PC-3 (cell line): ENCODE results near the gene PBX3.

ENCODE experiments used
- CTCF ChIP-seq: fragments of 300-600 bp; sonication (generic); conservative IDR thresholded peaks from 2 replicates; pipeline ENCODE4 v1.5.1; 2017; ENCODE audit warnings: antibody characterized with exemption, low read depth, mild to moderate bottlenecking, low read length
- EZH2 ChIP-seq: fragments of 300-600 bp; sonication (generic); IDR thresholded peaks from one replicate; pipeline ENCODE4 v1.6.1; 2017; ENCODE audit warnings: antibody characterized with exemption, mild to moderate bottlenecking, low read length; ENCODE audit not compliant: unreplicated experiment
- EZH2phosphoT487 ChIP-seq: fragments of 300-600 bp; sonication (generic); IDR thresholded peaks from 2 replicates; pipeline ENCODE4 v1.6.1; 2018; ENCODE audit warnings: mild to moderate bottlenecking, antibody characterized with exemption, low read length, borderline replicate concordance

- TF ChIP-seq CTCF: no peak
- no peak for TF ChIP-seq EZH2
- no peak for TF ChIP-seq EZH2phosphoT487
Observed at GRCh38 chr9:125785248-125785751, 38.1 kb downstream of the PBX3 start.
